ENCODE data around the gene OR13C5. TPM values are rescaled to one million over a fixed set of nuclear protein-coding genes. Genes with fewer than 3 reads are reported as not detected.
A peak's percentile ranks its signal among the peaks of the same experiment; 100 is the strongest.
"Not testable (repeated sequence)": the region's sequence is repeated elsewhere in the genome, so short reads cannot be mapped to it uniquely, and the experiment has no call there.

Gene OR13C5, protein sequence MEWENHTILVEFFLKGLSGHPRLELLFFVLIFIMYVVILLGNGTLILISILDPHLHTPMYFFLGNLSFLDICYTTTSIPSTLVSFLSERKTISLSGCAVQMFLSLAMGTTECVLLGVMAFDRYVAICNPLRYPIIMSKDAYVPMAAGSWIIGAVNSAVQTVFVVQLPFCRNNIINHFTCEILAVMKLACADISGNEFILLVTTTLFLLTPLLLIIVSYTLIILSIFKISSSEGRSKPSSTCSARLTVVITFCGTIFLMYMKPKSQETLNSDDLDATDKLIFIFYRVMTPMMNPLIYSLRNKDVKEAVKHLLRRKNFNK
- not detected for total RNA-seq
- not detected for polyA plus RNA-seq (ENCODE audit: insufficient read depth, low read depth, low replicate concordance)
- long read RNA-seq, donor 1, result 0 reads
- long read RNA-seq, donor 2, result 0 reads
- long read RNA-seq, donor 3, result 0 reads
- long read RNA-seq, donor 4, result 0 reads
- long read RNA-seq, donor 5, result 0 reads
- long read RNA-seq, donor 6, result 0 reads
- long read RNA-seq, donor 7, result 0 reads
- long read RNA-seq, donor 8, result 0 reads
- long read RNA-seq, donor 9, result 0 reads
- long read RNA-seq, donor 10, result 0 reads

GRCh38 chr9:104599313-104599712 lies at the start of gene OR13C5:
OR13C5 (minus strand) TSS chr9:104599413; CDS start chr9:104599413, 0 bp downstream.
- FAIRE-seq; H3K4me1 ChIP-seq (ENCODE audit: control insufficient read depth in 2 of 3, insufficient read depth in 2 of 3, low read depth in 1 of 3, low read length in 3 of 3); DNase-seq; H3K27me3 ChIP-seq (ENCODE audit: control insufficient read depth, insufficient read depth, low read length); H3K9ac ChIP-seq (ENCODE audit: low read length in 3 of 3); H3K27ac ChIP-seq (ENCODE audit: low read depth in 2 of 2, low read length in 2 of 2); H3K36me3 ChIP-seq (ENCODE audit: control insufficient read depth in 2 of 3, insufficient read depth in 3 of 3, low read length in 3 of 3); H3K4me3 ChIP-seq (ENCODE audit: low read length in 3 of 3); intact Hi-C loops (cut with DNase I); H3K9me3 ChIP-seq (ENCODE audit: control insufficient read depth in 2 of 3, insufficient read depth in 1 of 3, low read length in 3 of 3): not testable (repeated sequence)

DNA sequence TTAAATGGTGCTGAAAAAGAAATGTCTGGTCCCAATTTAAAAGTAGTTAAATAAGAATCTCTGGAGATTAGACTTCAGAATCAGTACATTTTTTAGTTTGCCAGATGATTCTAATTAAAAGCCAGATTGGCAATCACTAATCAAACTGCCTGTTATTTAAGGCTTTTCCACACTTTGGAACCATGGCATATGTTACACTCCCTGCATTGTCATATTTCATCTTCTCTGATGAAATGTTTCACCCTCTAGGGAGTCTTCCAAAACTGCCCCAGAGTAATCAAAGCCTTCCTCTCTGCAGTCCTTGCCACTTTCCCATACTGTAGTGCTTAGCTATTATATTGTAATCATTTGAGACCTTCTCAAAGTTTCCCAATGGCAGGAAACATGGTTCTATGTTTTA lies 36.2 kb upstream of the OR13C5 start:
- Histone ChIP-seq H3K36me3 (ENCODE audit: control insufficient read depth in 2 of 3, insufficient read depth in 3 of 3, low read length in 3 of 3) (no peaks in the 10 kb centered on the region), H3K4me1 (ENCODE audit: control insufficient read depth in 2 of 3, insufficient read depth in 2 of 3, low read depth in 1 of 3, low read length in 3 of 3) (no peaks in the 10 kb centered on the region), H3K4me3 (ENCODE audit: low read length in 3 of 3) (no peak overlapping the region), H3K27me3 (ENCODE audit: control insufficient read depth, insufficient read depth, low read length) (no peaks in the 10 kb centered on the region), H3K9ac (ENCODE audit: low read length in 3 of 3) (no peak overlapping the region), H3K9me3 (ENCODE audit: control insufficient read depth in 2 of 3, insufficient read depth in 1 of 3, low read length in 3 of 3) (peaks cover 0 to 7% (median 6%) of the 10 kb centered on the region in 3 donors), H3K27ac (ENCODE audit: low read depth in 2 of 2, low read length in 2 of 2) (no peak overlapping the region)
- DNase-seq, result no peak
- no peak for FAIRE-seq
- intact Hi-C loops (cut with DNase I), result no loop called here
- TF ChIP-seq CTCF (IDR thresholded peaks at IDR 0.05; ENCODE audit: borderline replicate concordance, extremely low read depth, insufficient read depth), result no peak

GRCh38 chr9:104633976-104634520 lies 34.8 kb upstream of the OR13C5 start:
- DNase-seq, result peak in 1 of 5 donors; percentile 67
- Histone ChIP-seq H3K4me1 (ENCODE audit: control insufficient read depth in 2 of 3, insufficient read depth in 2 of 3, low read depth in 1 of 3, low read length in 3 of 3) (no peaks in the 10 kb centered on the region), H3K4me3 (ENCODE audit: low read length in 3 of 3) (no peak overlapping the region), H3K27ac (ENCODE audit: low read depth in 2 of 2, low read length in 2 of 2) (no peak overlapping the region), H3K9me3 (ENCODE audit: control insufficient read depth in 2 of 3, insufficient read depth in 1 of 3, low read length in 3 of 3) (peaks cover 0 to 7% (median 0%) of the 10 kb centered on the region in 3 donors), H3K9ac (ENCODE audit: low read length in 3 of 3) (no peak overlapping the region), H3K36me3 (ENCODE audit: control insufficient read depth in 2 of 3, insufficient read depth in 3 of 3, low read length in 3 of 3) (no peaks in the 10 kb centered on the region), H3K27me3 (ENCODE audit: control insufficient read depth, insufficient read depth, low read length) (no peaks in the 10 kb centered on the region)
- intact Hi-C loops (cut with DNase I), result no loop called here
- FAIRE-seq, result no peak
- no peak for TF ChIP-seq CTCF (IDR thresholded peaks at IDR 0.05; ENCODE audit: borderline replicate concordance, extremely low read depth, insufficient read depth)

GRCh38 chr9:104625964-104626363 lies 26.8 kb upstream of the OR13C5 start:
- H3K9me3 ChIP-seq (ENCODE audit: control insufficient read depth in 2 of 3, insufficient read depth in 1 of 3, low read length in 3 of 3); H3K4me1 ChIP-seq (ENCODE audit: control insufficient read depth in 2 of 3, insufficient read depth in 2 of 3, low read depth in 1 of 3, low read length in 3 of 3); DNase-seq; H3K36me3 ChIP-seq (ENCODE audit: control insufficient read depth in 2 of 3, insufficient read depth in 3 of 3, low read length in 3 of 3); intact Hi-C loops (cut with DNase I); H3K27ac ChIP-seq (ENCODE audit: low read depth in 2 of 2, low read length in 2 of 2); H3K9ac ChIP-seq (ENCODE audit: low read length in 3 of 3); FAIRE-seq; H3K4me3 ChIP-seq (ENCODE audit: low read length in 3 of 3); H3K27me3 ChIP-seq (ENCODE audit: control insufficient read depth, insufficient read depth, low read length): not testable (repeated sequence)

All from kidney (tissue), 22 donors.